M059J (cell line): ENCODE data around the gene ITPKA. TPM values are rescaled to one million over a fixed set of nuclear protein-coding genes. Genes with fewer than 3 reads are reported as not detected.

Source experiments
- DNase-seq: peaks from one replicate; pipeline ENCODE4 v3.0.0-alpha.2; 2012; ENCODE audit warnings: low read depth
- total RNA-seq: library from RNA; depleted of rRNA; stranded (reverse); fragments of >200 nt; shearing (Covaris generic); gene quantifications from 2 replicates; pipeline ENCODE4 v1.2.3, GENCODE V29; 2014

The ITPKA gene
- total RNA-seq, 1 experiment from 2014 or later, result 3.7 TPM

GRCh38 chr15:41511331-41511898, 17.7 kb downstream of the ITPKA start:
- DNase-seq, result no peak

DNA sequence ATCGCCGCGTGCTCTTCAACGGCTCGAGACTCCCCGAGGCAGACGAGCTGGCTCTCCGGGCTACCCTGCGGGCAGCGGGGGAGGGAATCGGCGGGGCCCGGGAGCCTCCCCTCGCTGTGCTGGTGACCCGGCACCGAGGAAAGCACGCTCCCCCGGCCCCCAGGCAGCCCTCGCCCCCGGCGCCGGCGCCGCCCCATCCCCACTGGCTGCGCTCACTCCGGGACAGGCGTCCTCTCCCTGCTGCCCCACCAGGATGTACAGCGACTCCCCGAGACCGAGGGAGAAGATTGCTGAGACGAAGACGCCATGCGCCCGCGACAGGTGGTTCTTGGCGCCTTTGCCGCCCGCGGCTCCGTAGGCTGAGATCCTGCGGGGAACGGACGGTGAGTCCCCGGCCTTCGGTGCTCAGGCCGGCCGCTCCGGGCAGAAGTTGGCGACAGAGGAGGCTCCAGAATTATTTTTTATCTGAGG, 18.3 kb downstream of the ITPKA start:
- DNase-seq, result no peak

- no peak for DNase-seq
Observed at GRCh38 chr15:41512512-41512939, 18.9 kb downstream of the ITPKA start.

- DNase-seq, result peak; percentile 11
Observed at GRCh38 chr15:41512940-41513505, 19.3 kb downstream of the ITPKA start.

DNA sequence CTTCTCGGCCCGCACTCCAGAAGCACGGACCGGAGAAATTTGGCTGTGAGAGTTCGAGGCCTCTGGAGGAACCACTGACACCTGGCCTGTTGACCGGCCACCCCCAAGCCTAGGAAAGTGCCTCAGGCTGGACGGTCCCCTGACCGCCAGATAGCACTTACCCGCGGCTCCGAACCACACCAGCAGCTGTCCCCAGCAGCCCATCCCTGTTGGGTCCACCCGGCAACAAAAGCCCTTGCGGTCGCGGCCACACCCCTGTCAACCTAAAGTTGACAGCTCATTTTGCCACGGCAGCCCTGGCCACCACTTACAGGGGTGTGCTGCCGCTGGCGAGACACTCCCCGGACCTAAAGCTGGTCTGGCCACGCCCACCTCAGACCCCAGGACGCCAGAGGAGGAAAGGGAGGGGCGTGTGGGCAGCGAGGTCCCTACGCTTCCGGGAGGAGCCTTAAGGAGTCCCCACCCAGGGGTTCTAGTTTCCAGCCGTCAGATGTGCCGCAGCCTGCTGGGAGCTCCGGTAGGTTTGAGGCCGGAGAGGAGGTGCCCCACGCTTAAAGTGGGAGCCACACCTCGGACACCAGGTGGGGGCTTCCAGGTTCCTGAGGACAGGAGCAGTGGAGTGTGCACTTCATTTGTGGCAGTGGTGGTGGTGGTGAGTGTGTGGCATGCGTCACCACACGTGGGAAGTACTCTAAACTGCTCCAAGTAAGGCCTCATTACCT, 20.0 kb downstream of the ITPKA start, which contains the start of gene LTK:
Gene LTK (minus strand): TSS at position 322 of the 722 bp plus-strand sequence. CDS start 118 bp downstream, at position 204.
- DNase-seq, result no peak

- DNase-seq, result no peak
Observed at GRCh38 chr15:41517895-41518449, 24.3 kb downstream of the ITPKA start.

DNA sequence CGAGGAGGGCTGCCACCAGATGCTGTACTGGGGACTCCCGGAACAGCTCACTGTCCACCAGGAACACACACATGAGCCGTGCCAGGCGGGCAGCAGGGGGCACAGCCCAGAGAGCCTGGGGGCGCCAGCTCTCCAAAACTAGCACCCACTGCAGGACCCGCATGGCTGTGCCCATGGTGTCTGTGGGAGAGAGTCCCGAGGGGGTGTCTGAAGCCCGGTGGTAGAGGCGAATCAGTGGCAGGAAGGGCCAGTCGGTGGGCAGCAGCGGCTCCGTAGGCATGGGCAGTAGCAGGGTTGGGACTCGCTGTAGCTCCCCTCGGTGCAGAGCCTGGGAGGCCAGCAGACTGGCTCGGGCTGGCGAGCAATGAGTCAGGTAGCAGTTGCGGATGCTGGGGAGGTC, 27.0 kb downstream of the ITPKA start:
- DNase-seq, result no peak

DNA sequence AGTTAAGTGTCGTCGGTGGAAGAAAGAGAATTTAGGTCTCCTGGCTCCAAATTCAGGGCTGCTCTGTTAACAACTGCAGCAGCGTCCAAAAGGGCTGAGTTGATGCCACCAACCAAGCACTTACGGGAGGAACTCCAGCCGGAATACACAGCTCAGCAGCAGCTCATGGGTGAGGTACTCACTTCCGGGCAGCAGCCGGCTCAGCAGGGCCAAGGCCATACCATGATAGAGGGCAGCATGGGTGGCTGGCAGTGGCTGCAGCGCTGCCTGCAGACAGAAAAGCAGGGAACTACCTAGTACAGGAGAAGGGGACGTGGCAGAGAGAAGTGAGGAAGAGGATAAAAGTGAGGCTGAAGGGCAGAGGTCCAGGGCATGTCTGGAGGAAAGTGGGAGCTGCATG, 27.9 kb downstream of the ITPKA start:
- no peak for DNase-seq

DNA sequence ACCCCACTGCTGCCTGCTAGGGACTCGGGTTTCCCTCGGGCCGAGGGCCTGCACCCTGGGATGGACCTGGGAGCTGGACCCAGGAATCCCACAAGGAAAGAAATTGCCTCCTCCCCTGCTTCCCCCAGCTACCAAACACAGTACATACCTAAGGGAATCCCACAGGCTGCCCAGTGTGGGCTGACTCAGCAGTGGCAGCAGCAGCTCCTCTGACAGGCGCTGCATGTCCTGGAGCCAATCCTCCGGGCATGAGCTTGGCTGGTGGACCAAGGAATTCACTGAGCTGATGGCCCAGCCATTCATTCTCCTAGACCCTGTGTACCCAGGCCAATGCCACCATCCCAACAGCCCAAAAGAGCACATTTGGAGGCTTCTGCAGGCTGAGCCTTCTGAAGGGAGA, 29.4 kb downstream of the ITPKA start:
- DNase-seq, result peak; percentile 32

DNA sequence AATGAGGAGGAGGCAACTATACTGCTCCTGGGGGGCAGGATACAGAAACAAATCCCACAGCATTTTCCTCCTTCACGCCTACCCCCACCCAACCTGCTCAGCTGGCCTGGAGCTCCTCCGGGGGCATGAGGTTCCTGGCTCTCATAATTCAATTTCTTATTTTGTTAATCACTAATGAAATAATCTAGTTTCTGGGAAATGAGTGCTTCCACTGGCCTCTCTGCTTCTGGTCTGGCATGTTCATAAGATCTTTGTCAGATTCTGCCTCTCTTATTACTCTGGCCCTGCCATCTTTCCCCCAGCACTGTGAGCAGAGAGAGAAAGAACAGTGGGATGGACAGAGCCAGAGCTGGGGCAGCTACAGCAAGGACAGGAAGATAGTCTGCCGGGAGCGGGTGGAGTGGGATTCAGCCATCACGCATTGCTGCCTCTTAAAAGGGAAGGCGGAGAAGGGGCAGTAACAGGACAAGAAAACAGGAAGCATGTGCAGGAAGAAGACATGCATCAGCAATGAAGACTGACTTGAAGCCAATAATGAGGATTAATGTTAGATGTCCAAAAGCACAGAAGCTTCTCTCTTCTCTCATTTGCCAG, 36.8 kb downstream of the ITPKA start:
- no peak for DNase-seq

GRCh38 chr15:41535544-41535943, 41.9 kb downstream of the ITPKA start:
- DNase-seq, result no peak

DNA sequence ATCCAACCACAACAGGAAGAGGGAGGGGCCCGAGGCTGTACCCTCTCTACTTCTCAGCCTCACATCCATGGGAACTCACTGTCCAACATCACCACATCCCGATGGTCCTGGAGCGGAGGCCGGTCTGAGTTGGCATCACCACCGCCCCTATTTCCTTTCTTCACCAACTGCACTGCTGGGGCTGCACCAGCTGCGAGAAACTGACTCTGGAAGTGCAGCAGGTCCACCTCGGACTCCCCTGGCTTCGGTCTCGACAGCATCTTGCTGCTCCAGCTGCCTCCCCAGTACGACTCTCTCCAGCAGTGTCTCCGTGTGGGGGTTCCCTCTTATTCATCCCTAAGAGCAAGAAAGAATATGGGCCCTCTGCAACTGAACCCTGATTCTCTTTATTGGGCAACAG, 43.2 kb downstream of the ITPKA start:
- DNase-seq, result no peak

DNA sequence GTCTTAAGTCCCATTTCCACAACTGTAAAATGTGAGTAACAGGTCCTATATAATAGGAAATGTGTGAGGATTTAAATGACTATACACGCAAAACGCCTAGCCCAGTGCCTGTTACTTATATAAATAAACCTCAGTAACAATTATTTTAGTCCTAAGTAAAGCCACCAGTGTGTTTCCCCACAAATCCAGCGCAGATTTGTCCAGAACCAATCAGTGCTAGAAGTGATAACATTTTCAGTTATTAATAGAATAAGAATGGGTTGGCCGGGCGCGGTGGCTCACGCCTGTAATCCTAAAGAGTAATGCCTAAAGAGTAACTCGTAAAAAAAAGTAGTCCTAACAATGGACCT, 49.8 kb downstream of the ITPKA start:
- DNase-seq, result no peak

- no peak for DNase-seq
Observed at GRCh38 chr15:41544650-41545015, 51.0 kb downstream of the ITPKA start.

DNA sequence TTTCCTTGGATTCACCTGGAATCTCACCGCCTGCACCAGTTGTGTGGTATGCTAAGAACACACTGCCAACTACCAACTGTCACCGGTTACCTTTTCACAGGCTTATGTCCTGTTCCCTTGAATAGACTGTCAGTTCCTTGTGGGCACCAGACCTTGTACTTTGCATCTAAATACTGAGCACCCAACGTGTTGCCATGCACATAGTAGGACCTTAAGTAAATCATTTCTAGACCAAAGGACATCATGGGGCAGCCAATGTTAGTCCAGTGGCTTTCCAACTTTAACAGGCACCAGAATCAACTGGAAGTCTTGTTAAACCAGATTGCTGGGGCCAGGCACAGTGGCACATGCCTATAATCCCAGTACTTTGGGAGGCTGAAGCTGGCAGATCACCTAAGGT, 51.5 kb downstream of the ITPKA start:
- no peak for DNase-seq

GRCh38 chr15:41546851-41547786, 53.4 kb downstream of the ITPKA start:
- DNase-seq, result peak; percentile 92

DNA sequence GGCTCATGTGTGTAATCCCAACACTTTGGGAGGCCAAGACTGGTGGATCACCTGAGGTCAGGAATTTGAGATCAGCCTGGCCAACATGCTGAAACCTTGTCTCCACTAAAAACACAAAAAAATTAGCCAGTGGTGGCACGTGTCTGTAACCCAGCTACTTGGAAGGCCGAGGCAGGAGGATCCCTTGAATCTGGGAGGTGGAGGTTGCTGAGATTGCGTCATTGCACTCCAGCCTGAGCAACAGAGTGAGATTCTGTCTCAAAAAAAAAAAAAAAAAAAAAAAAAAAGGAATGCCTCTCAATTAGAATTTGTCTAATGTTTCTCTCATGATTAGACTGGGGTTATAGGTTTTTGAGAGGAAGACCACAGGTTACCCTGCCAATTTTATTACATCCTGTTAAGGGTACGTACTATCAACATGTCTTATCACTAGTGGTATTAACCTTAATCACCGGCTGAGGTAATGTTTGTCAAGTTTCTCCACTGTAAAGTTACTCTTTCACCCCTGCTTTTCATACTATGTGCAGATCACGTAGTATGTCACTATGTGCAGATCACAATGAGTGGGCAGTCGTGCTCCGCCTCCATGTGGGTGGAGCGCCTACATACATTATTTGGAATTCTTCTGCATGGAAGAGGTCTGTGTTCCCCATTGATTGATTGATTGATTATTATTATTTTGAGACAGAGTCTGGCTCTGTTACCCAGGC, 56.5 kb downstream of the ITPKA start:
- no peak for DNase-seq
